NCI-H748 treated with DMSO at 0.1 percent for 48 hours (cell line): ENCODE measurements around the gene DOK7.

Experiments used
- DNase-seq: peaks from one replicate; lab custom pipeline; 2025; lab: John Stamatoyannopoulos, UW

Gene DOK7

DNA sequence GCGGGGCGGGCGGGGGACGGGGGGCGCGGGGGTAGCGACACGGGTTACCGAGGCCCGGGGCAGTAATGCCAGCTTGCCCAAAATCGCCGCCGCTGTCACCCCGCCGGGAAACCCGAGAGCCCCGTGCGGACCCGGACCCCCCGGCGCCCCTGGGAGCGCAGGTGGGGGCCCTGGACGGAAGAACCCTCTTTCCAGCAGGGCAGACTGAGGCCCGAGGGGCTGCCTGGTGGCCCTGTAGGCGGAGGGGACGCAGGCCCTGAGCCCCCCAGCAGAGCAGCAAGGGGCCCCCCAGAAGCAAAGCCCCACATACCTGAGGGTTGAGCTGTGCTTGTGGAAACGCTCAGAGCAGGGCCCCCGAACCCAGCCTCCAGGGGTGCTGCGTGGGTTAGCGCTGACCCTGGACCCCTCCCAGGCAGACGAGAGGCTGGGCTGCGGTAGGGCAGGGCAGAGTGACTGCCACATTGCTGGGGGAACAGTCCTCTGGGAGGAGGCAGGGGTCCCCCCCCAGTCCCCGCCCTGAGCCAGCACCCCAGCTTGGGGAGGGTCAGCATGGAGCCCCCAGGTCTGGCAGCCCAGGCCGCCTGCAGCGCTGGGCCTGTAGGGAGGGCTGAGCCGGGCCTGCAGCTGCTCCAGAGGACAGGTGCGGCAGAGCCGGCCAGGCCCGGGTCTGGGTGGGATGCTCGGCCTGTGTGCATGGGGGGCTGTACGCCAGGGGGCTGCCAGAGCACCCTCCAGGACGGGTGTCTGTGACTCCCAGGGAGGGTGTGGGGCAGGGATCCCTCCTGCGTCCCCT lies 646 bp downstream of the DOK7 start:
- no peak for DNase-seq

DNA sequence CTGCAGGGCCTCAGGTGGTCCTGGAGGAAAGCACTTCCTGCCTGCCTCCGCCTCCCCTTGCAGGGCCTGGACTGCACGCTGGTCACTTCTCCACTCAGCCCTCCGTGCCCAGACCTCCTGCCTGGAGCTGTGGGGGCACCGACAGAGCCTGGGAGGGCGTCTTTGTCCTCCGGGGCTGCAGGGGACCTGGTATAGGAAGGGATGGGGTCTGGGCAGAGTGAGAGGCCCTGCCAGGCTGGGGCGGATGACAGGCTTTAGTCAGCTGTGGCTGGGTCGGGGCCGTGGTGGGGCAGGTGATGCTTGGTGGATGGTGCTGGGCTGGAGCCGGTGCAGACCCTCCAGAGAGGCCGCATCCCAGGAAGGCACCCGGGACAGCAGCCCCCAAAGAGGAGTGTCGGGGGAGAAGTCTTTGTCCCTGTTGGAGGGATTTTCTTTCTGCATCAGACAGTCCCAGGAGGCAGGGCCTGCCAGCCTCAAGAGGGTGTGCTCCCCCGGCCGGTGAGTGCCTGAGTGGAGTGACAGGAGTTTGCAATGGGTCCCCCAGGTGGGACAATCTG lies 1.3 kb downstream of the DOK7 start:
- no peak for DNase-seq

GRCh38 chr4:3464911-3465697 lies 2.0 kb downstream of the DOK7 start:
- no peak for DNase-seq

DNA sequence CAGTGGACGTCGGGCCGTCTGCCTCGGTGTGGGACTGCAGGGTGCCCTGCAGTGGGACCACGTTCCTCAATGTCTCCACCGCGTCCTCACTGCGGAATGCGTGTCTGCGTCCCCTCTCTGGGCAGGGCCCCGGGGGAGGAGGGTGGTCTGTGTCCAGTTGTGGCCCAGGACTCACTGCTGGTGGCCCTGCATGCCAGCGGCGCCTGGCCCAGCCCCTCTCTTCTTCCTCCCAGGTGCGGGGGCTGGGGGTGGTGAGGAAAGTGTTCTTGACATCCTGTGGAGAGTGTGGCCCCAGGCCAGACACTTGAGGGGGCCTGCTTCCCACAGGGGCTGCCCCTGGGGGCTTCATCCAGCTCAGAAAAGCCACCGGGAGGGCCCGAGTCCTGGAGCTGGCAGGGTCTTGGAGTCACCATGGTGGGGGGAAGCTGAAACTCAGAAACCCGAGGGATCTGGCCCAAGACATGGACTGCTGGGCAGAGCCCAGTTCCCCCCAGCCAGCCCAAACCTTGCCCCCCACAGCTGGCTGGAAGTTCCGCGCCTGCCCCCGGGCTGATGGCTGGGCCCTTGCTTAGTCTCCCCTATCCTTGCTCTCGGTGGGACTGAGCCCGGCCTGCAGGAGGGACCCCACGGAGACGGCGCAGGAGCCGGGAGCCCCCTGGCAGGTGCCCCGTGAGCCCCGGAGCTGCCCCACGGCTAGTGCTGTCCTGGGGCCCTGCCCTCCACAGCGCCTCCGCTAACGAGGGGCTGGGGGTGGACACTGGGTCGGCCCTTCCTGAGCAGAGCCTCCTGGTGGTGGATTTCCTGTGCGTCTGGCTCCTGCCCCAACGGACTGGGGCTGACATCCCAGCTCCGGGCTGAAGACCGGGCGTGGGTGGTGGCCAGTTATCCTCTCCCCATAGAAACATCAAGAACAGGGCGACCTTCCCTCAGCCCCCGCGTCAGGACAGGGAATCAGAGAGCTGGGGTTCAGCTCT lies 2.9 kb downstream of the DOK7 start:
- no peak for DNase-seq

DNA sequence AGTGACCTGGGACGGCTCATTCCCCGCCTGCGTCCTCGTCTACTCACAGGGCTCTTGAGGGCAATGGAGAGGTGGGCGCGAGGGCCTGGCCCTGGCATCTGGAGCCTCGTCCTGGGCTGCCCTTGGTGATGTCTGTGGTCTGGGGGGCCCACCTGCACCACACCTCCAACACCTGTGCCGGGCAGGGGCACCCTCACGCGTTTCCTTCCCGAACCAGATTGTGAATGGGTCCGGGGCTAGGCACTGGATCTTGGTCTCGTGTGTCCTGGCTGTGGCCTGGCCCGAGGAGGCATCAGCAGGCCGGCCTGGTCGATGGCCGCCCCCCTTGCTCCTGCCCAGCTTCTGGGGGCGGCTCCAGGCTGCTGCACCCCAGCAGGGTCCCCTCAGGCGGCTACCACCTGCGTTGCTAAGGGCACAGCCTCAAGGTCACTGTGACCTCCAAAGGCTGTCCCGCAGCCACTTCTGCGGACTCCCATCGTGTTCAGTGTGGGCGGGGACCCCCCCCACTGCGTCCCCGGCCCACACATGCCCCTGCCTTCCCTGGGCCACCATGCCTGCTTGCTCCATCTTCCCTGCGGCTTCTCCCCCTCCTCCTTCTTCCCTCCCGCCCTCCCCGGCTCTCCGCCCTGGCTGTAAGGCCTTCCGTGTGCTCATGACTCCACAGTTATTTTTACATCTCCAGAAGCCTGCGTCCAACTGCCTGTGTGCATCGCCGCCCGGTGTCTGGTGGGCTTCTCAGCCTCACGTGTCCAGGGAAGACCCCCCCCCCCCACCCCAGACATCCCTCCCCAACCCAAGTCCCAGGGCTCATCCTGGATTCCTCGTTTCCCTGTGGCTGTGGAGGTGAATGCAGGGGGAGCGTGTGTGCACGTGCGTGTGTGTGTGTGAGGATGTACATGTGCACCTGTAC lies 3.8 kb downstream of the DOK7 start:
- no peak for DNase-seq

- no peak for DNase-seq
Measured at GRCh38 chr4:3467601-3468031, 4.5 kb downstream of the DOK7 start.

DNA sequence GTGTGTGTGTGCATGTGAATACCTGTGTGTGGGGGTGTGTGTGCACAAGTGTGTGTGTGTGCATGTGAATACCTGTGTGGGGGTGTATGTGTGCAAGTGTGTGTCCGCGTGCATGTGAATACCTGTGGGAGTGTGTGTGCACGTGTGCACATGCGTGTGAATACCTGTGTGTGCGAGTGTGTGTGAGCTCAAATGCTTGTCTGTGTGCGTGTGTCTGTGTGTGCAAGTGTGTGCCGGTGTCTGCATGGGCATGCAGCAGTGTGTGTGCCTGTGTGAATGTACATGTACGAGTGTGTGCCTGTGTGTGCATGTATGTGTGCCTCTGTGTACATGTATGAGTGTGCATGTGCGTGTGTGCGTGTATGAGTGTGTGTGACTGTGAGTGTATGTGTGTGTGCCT lies 5.0 kb downstream of the DOK7 start:
- DNase-seq, result no peak

- DNase-seq, result no peak
Measured at GRCh38 chr4:3468804-3469203, 5.7 kb downstream of the DOK7 start.

DNA sequence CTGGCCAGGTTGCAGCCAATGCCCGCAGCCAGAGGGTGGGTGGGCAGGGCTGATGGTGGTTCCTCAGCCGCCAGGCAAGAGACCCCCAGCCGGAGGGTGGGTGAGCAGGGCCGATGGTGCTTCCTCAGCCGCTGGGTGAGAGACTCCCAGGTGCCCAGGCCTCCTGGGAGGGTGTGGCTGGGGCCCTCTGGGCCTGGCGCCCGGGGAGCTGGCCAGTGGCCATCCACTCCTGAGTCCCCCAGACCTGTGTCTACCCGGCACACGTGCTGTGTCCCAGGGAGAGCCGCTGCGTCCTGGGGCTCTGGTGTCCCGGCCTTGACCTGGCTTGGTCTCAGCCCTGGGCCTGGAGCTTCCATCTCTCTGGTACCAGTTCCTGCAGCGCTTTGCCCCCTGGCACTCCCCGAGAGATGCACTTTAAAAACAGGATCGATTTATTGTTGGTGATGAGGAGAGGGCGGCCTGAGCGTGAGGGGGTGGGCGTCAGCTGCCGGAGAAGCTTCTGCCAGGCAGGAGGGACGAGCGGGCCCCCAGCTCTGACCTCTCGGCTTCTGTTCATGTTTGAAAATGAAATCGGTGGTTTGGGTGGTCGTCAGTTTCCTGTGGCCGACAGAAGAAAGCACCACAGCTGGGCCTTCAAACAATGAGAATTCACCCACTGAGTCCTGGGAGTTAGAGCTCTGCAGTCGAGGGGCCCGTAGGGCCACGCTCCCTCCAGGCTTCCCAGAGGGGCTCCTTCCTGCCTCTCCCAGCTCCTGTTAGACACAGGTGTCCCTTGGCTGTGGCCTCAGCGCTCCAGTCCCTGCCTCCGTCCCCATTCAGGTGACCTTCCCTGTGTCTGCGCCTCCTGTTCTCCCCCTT lies 6.5 kb downstream of the DOK7 start:
- no peak for DNase-seq

GRCh38 chr4:3470244-3471097 lies 7.4 kb downstream of the DOK7 start:
- no peak for DNase-seq

DNA sequence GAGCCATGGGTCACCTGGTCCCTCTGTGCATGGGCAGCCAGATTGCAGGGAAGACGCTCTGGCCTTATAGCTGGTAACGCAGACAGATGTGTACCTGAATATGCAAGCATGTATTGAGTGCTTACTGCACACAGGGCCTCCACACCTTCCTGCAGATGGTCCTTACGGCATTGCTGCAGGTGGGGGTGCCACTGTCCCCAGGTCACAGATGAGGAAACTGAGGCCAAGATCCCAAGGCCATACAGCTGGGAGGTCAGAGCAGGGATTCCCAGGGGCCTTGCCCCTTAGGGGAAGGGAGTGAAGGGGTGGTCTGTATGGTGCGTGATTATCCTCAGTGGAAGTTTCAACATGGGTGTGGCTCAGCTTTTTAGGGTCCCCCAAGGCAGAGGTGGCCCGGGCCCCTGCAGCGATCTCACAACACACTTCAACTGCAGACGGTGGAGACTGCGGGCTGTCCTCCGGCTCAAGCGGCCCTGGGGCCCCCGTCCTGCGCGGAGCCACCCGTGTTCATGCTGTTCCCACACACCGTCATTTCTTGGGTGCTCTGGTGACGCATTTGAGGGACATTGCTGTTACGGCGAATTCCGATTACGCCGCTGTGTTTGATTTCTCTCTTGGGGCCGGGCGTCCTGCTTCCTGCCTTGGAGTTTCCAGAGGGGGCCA lies 8.1 kb downstream of the DOK7 start:
- DNase-seq, result no peak

DNA sequence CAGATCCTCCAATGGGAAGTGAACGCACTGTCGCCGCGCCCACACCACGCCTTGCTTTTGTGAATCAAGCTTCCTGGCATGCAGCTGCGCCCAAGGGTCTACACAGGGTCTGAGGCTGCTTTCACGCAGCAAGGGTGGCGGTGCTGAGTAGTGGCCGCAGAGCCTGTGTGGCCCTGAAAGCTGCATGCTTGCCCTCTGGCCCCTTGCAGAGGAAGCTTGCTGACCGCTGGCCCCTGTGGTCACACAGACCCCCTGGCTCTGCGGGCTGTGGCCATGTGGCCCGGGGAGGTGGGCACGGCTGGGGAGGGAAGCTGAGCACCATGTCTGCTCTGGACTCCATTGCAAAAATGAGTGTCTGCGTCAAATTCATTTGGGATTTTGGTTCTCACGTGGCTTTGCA lies 8.8 kb downstream of the DOK7 start:
- no peak for DNase-seq

- DNase-seq, result no peak
Measured at GRCh38 chr4:3472411-3473141, 9.5 kb downstream of the DOK7 start.

DNA sequence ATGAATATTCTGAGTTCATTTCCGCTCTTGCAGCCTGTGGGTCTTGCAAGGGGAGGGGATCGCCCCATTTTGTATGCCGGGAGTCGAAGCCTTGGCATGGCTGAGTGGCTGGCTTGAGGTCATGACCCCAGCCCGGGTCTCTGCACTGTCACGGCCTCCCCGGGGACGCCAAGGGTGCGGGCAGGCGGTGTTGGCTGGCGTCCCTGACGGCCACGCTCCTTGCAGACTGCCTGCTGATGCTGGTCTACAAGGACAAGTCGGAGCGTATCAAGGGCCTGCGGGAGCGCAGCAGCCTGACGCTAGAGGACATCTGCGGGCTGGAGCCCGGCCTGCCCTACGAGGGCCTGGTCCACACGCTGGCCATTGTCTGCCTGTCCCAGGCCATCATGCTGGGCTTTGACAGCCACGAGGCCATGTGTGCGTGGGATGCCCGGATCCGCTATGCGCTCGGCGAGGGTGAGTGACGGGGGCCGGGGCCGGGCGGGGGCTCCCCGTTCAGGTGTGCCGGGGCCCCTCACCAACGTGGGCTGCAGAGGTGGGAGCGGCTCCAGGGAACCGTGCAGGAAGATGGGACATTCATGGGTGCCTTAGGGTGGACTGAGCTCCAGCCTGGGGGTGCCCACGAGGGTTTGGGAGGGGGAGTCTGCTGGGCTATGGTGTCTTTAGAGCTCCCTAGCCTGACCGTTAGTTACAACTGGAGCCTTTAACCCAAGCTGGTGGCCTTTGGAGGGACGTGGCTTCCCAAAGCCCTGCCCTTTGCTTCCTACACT lies 10.3 kb downstream of the DOK7 start:
- DNase-seq, result no peak

DNA sequence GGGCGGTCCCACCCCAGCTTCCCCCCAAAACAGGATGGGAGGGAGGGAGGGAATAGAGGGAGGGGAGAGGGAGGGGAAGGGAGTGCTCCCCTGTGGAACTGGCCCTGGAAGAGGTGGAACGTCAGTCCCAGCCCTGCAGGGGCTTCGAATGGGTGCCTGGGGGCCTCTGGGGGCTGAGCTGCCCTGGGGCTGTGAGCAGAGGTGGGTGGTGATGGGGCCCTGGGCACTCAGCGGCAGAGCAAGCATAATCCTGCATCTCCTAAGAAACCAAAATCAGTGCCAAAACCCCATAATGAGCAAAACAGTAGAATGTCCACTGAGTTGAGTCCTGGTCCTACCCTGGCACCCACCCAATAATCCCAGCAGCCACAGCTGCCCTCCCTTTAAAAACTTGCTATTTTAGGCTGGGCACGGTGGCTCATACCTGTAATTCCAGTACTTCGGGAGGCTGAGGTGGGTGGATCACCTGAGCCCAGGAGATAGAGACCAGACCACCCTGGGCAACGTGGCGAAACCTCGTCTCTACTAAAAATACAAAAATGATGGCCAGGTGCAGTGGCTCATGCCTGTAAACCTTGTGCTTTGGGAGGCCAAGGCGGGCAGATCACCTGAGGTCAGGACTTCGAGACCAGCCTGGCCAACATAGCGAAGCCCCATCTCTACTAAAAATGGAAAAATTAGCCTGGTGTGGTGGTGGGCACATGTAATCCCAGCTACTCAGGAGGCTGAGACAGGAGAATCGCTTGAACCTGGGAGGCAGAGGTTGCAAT lies 11.1 kb downstream of the DOK7 start:
- DNase-seq, result no peak

DNA sequence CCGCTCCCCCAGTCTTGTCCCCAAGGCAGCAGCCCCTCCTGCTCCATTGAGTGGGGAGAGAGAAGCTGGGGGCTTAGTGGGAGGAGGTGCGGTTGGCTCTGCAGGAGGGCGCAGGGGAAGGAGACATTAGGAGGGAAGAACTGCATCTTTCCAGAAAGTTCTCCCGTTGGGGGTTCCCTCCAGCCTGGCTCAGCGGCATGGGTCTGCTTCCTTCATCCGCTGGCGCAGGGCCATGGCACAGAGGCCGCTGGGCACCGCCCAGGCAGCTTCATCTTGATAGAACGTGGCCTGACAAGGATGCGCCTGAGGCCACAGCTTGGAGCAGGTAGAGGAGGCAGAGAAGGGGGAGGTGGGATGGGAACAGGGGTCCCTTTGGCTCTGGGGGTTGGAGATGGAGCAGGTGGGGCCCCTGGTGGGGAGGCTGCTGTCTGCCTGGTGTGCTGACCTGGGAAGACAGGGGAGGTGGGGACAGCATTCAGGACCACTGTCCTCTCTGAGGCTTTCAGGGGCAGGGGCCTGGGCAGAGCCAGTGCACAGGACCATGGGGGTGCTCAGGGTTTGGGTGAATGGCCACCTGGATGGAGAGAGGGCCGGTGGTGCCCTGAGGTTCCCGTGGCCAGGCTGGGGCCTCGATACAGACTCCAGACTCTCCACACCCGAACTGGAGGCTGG lies 12.1 kb downstream of the DOK7 start:
- DNase-seq, result no peak
